NCI-H1105 (cell line): Measurements from ENCODE around the gene SPATA24.
"Not testable (repeated sequence)": the region's sequence is repeated elsewhere in the genome, so short reads cannot be mapped to it uniquely, and the experiment has no call there.

Source experiments
- DNase-seq: peaks from one replicate; lab custom pipeline; 2025; lab: John Stamatoyannopoulos, UW

The SPATA24 gene

DNA sequence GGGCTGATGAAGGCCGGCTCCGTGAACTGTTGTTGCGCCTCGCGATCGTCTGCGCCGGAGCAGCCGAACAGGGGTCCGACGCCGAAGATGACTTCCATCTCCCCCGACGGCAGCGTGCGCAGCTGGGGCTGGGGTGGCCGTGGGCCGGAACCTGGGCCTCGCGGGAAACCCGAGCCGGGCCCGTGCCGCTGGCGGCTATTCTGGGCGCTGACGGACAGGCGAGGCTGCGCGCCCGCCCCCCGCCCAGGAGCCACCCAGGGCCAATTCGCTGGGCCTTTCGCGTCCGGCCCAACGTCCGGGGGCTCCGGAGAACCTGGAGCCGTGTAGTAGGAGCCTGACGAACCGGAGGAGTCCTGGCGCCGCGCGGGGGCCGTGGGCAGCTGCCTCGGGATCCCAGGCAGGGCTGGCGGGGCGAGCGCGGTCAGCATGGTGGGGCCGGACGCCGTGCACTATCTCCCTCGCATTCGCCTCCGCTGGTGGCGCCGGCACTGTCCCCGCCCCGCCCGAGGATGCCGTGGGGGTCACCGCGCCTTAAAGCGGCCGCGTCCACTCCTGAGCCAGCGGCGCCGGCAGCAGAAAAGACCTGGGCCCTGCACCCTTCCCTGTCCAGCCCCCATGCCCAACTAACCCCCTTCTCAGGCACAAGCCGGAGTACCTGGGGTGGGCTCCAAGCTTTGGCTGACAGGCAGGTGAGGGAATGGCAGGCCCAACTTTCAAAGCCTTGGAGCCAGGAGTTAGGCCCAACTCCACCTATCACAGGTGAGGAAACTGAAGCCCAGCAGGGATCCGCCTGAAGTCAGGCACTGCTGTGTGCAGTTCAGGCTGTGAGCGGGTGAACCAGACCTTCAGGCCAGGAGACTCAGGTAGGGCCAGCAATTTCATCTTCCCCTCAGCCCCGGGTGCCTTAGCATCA, 9.0 kb downstream of the SPATA24 start, which contains the start of gene PROB1:
PROB1 (minus strand) TSS at position 451 of the 913 bp plus-strand sequence; CDS start at position 428, 23 bp downstream.
- DNase-seq = no peak

DNA sequence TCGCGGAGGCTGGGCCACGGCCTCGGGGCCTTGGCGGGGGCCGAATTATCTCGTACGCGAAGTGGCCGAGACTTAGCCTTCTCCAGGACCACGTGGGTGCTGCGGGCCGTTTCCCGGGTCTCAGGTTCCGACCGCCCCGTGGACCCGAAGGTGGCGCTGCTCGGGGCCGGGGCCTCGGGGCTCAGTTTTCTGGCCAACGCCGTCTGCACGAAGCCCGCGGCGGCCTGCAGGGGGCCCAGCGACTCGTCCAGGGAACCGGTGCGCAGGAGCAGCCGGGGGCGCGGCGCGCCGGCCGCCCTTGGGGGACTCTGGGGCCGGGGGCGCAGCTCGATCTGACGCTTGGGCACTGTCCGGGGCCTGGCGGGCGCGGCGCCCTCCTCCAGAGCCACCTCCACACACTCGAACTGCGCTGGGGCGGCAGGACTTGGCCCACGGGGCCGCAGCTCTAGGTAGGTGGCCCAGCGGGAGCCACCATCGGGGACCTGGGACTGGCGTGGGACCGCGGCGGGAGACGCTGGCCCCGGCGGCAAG, 9.7 kb downstream of the SPATA24 start:
- DNase-seq = no peak

DNA sequence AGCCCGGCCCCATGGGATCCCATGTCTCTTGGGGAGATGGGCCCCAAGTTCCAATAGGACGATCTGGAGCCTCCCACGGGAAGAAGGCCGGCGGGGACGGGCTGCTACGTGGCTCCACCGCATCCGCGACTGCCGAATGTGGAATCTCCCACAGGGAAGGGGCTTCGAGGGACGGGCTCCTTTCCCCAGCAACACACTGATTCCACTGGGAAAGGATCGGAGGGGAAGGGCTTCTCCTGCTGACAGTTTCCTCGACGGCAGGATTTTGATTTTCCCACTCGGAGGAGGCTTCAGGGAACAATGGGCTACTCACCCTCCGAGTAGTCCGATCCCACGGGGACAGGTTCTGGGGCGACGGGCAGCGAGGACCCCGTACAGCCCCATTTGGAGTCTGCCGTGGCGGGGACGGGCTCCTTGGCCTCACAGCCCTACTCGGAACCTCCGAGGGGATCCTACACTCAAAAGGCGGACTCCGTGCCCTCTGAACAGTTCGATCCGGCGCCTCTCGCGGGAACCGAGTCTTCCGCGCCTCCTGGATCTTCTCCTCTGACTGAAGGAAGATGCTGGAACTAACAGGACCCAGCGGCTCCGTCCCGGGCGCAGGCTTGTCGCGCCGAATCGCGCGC, 10.3 kb downstream of the SPATA24 start:
- DNase-seq = no peak

GRCh38 chr5:139392678-139393496, 11.0 kb downstream of the SPATA24 start:
- no peak for DNase-seq

GRCh38 chr5:139392324-139392677, 11.6 kb downstream of the SPATA24 start:
- DNase-seq = no peak

GRCh38 chr5:139391570-139392323, 12.1 kb downstream of the SPATA24 start:
- no peak for DNase-seq

DNA sequence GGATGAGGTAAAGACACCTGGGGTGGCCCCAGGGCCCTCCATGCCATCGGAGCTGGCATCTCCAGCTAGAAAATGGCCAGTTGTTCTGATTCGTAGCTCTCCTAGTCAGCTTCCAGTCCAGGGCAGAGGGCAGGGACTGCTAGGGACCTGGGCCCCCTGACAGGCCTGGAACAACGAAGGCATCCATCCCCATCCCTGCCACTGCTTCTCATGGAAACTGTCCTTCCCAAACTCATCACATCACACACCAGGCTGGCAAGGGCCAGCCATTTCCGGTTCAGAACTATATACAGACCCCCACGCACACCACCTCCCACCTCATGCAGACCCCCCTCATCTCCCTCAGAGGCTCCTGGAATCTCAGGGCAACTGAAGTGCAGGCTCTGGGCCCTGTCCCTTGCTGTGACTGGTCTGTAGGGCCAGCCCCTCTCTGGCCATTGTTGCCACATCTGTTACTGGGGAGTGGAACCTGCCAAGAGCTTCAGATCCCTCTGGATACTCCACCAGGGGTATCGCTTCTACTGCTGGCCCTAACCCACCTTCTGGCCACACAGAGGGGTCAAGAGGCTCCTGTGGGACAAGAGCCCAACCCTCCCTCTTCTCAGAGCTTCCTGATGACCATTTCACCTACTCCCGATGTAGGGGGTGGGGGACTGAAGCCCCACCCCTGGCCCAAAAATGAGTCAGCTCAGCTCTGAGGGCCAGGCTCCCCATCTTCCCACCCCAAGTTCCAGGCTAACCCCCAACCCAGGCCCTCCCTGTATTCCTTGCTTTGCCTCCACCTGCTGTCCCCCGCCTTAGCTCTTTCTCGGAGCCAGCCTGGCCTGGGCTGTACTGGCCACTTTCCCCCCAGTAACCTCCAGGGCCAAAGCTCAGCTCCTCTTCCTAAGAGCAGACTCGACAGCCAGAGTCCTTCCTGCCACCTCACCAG, 13.0 kb downstream of the SPATA24 start:
- DNase-seq = no peak

- DNase-seq = no peak
Observed at GRCh38 chr5:139389701-139390638, 13.9 kb downstream of the SPATA24 start, which contains the start of gene MZB1. TSS of gene MZB1 (minus strand) at chr5:139389913. CDS start at chr5:139389856, 57 bp downstream.

- DNase-seq = no peak
Observed at GRCh38 chr5:139388198-139388821, 15.6 kb downstream of the SPATA24 start.

- DNase-seq = no peak
Observed at GRCh38 chr5:139387611-139388197, 16.2 kb downstream of the SPATA24 start.

DNA sequence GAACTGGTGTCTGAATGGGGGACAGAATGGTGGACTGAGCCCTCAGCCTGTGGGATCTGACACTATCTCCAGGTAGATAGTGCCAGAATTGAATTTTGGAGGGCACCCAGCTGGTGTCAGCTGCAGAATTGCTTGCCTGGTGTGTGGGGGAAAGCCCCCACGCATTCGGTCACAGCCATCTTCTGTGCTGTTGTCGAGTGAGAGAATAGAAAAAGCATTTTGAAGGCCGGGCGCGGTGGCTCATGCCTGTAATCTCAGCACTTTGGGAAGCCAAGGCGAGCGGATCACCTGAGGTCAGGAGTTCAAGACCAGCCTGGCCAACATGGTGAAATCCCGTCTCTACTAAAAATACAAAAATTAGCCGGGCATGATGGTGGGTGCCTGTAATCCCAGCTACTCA, 16.9 kb downstream of the SPATA24 start:
- DNase-seq = not testable (repeated sequence)

- DNase-seq = no peak
Observed at GRCh38 chr5:139386050-139386438, 17.8 kb downstream of the SPATA24 start.

GRCh38 chr5:139385061-139386049, 18.5 kb downstream of the SPATA24 start:
- no peak for DNase-seq

GRCh38 chr5:139384591-139385051, 19.3 kb downstream of the SPATA24 start:
- DNase-seq = no peak

DNA sequence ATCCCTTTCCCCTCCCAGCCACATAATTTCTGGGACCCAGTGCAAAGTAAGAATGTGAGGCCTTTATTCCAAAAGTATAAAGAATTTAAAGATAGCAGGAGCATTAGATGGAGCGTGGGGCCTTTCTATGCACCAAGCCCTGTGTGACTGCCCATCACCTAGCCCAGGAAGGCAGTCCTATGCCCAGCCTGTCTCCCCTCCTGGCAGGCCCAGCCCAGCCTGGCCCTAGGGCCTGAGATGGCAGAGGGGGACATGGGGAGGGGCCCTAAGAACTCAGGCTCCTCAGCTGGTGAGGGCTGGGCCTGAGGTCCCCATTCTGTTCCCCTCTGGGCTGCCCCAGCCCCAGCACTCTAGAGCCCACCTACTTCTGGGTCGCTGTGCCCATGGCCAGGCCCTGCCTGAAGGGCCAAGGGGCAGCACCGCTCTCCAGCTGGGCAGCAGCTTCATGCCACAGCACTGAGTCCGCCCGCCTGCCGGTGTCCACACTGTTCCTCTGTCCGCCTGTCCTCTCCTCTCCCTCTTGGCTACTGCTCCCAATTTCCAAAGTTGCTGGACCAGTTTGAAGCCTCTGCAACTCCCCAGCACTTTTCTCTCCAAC, 19.8 kb downstream of the SPATA24 start:
- DNase-seq = no peak

GRCh38 chr5:139383275-139383992, 20.5 kb downstream of the SPATA24 start, which contains the start of gene SLC23A1:
TSS of gene SLC23A1 (minus strand) at chr5:139383297. CDS start at chr5:139383253, 44 bp downstream.
- no peak for DNase-seq
